Measurements from ENCODE around the gene QTRT2. TPM values are rescaled to one million over a fixed set of nuclear protein-coding genes. Genes with fewer than 3 reads are reported as not detected.

Gene QTRT2
- total RNA-seq, 1 experiment from 2014 or later: 47.7 TPM

- H3K27me3 ChIP-seq (ENCODE audit: insufficient read depth, low read length): no peaks in the 10 kb centered on the region
- RAD21 ChIA-PET (ENCODE audit: low non-redundant PET in 1 of 2, low total read pairs in 2 of 2, uncharacterized antibody in 2 of 2, unreplicated experiment in 2 of 2): no interaction called here
These were observed 30.2 kb upstream of the QTRT2 start for GRCh38 chr3:114026331-114026730.

GRCh38 chr3:114033721-114034120, 22.8 kb upstream of the QTRT2 start:
- ATAC-seq (no peak), DNase-seq (ENCODE audit: low read depth, low spot score) (no peak)
- no peak overlapping the region for H2AFZ ChIP-seq (ENCODE audit: low read depth, low read length, poor library complexity, severe bottlenecking)
- RAD21 ChIA-PET (ENCODE audit: low non-redundant PET in 1 of 2, low total read pairs in 2 of 2, uncharacterized antibody in 2 of 2, unreplicated experiment in 2 of 2): no interaction called here
- H3K27me3 ChIP-seq (ENCODE audit: insufficient read depth, low read length): no peaks in the 10 kb centered on the region
- H4K20me1 ChIP-seq (ENCODE audit: insufficient read depth): no peaks in the 10 kb centered on the region
- H3K9ac ChIP-seq (ENCODE audit: low read length): no peak overlapping the region
- CTCF ChIA-PET: no interaction called here
- no peak overlapping the region for H3K4me2 ChIP-seq (ENCODE audit: low read length)
- no peaks in the 10 kb centered on the region for H3K9me2 ChIP-seq (ENCODE audit: insufficient read depth)
- no peaks in the 10 kb centered on the region for H3K4me1 ChIP-seq (ENCODE audit: control insufficient read depth in 1 of 2, insufficient read depth in 2 of 2, low read length in 2 of 2)
- no peaks in the 10 kb centered on the region for H3K9me3 ChIP-seq (ENCODE audit: control insufficient read depth in 1 of 2, insufficient read depth in 1 of 2, low read depth in 1 of 2, low read length in 2 of 2)
- intact Hi-C loops (cut with micrococcal nuclease): no loop called here
- POLR2A ChIA-PET: no interaction called here
- H3K4me3 ChIP-seq (replicated peaks in 1 of 2; ENCODE audit: low read depth in 1 of 2, low read length in 2 of 2): no peak overlapping the region
- H3K27ac ChIP-seq (ENCODE audit: low read depth, low read length): no peak overlapping the region
- BruUV-seq (replicated peaks): no TSS peak
- H3K36me3 ChIP-seq (ENCODE audit: control insufficient read depth in 1 of 2, insufficient read depth in 2 of 2, low read length in 2 of 2): peaks cover 0 to 2% of the 10 kb centered on the region in 2 experiments; a peak in 1 of 4 replicates
- no peaks in the 10 kb centered on the region for H3K79me2 ChIP-seq (ENCODE audit: insufficient read depth, low read length)
- no peak for TF ChIP-seq ZFX (IDR thresholded peaks at IDR 0.05)
- no peak for TF ChIP-seq JUND (IDR thresholded peaks at IDR 0.05)
- TF ChIP-seq SP1 (IDR thresholded peaks at IDR 0.05; ENCODE audit: low read depth): no peak
- TF ChIP-seq REST (IDR thresholded peaks at IDR 0.05; ENCODE audit: low read depth): no peak
- TF ChIP-seq FOSL1 (IDR thresholded peaks at IDR 0.05; ENCODE audit: low read depth): no peak
- no peak for TF ChIP-seq POLR2AphosphoS5 (IDR thresholded peaks at IDR 0.05; ENCODE audit: low read depth, low read length)
- TF ChIP-seq ZBTB33 (IDR thresholded peaks at IDR 0.05; ENCODE audit: extremely low read depth, insufficient replicate concordance, low read length): no peak
- no peak for TF ChIP-seq POLR2A (IDR thresholded peaks at IDR 0.05; ENCODE audit: borderline replicate concordance, extremely low read depth, insufficient read depth, insufficient read length)
- TF ChIP-seq CEBPB (IDR thresholded peaks at IDR 0.05; ENCODE audit: low read depth): no peak

More at GRCh38 chr3:114026331-114026730, 30.2 kb upstream of the QTRT2 start:
- Histone ChIP-seq H3K9ac (ENCODE audit: low read length) (no peak overlapping the region), H4K20me1 (ENCODE audit: insufficient read depth) (no peaks in the 10 kb centered on the region), H3K27ac (ENCODE audit: low read depth, low read length) (no peak overlapping the region), H3K9me3 (ENCODE audit: control insufficient read depth in 1 of 2, insufficient read depth in 1 of 2, low read depth in 1 of 2, low read length in 2 of 2) (no peaks in the 10 kb centered on the region), H3K4me2 (ENCODE audit: low read length) (no peak overlapping the region), H3K4me1 (ENCODE audit: control insufficient read depth in 1 of 2, insufficient read depth in 2 of 2, low read length in 2 of 2) (no peaks in the 10 kb centered on the region), H3K9me2 (ENCODE audit: insufficient read depth) (no peaks in the 10 kb centered on the region), H2AFZ (ENCODE audit: low read depth, low read length, poor library complexity, severe bottlenecking) (no peak overlapping the region), H3K4me3 (replicated peaks in 1 of 2; ENCODE audit: low read depth in 1 of 2, low read length in 2 of 2) (no peak overlapping the region), H3K79me2 (ENCODE audit: insufficient read depth, low read length) (no peaks in the 10 kb centered on the region), H3K36me3 (ENCODE audit: control insufficient read depth in 1 of 2, insufficient read depth in 2 of 2, low read length in 2 of 2) (no peaks in the 10 kb centered on the region)
- TF ChIP-seq ZFX (IDR thresholded peaks at IDR 0.05) (no peak), SIN3A (IDR thresholded peaks at IDR 0.05; ENCODE audit: low read depth) (no peak), JUND (IDR thresholded peaks at IDR 0.05) (no peak), CTCF (IDR thresholded peaks at IDR 0.05 in 2 of 3, conservative IDR thresholded peaks at IDR 0.05 in 1 of 3; ENCODE audit: borderline replicate concordance in 1 of 3, insufficient read depth in 1 of 3, low read depth in 2 of 3, low read length in 2 of 3) (no peak)
- ChIA-PET POLR2A (no interaction called here), CTCF (no interaction called here)
- ATAC-seq (no peak), DNase-seq (ENCODE audit: low read depth, low spot score) (no peak)
- intact Hi-C loops (cut with micrococcal nuclease): no loop called here
- no TSS peak for BruUV-seq (replicated peaks)
